SH-SY5Y (cell line): ENCODE results near the gene TANC1.

Experiments used
- GATA2 ChIP-seq: IDR thresholded peaks from 2 replicates; pipeline ENCODE4 v1.6.1; 2011; ENCODE audit warnings: mild to moderate bottlenecking, low read depth, low read length
- GATA3 ChIP-seq: IDR thresholded peaks from 2 replicates; pipeline ENCODE4 v1.6.1; 2011; ENCODE audit warnings: low read depth, mild to moderate bottlenecking, low read length, moderate library complexity

TANC1 gene

GRCh38 chr2:159065313-159065712, 96.9 kb downstream of the TANC1 start:
- no peak for TF ChIP-seq GATA3
- TF ChIP-seq GATA2 = no peak

GRCh38 chr2:159065891-159066290, 97.5 kb downstream of the TANC1 start:
- no peak for TF ChIP-seq GATA3
- TF ChIP-seq GATA2 = no peak

- TF ChIP-seq GATA2 (no peak), GATA3 (no peak)
Measured at GRCh38 chr2:159066541-159067156, 98.2 kb downstream of the TANC1 start.

GRCh38 chr2:159067971-159068370, 99.5 kb downstream of the TANC1 start:
- TF ChIP-seq GATA2 (no peak), GATA3 (no peak)

- TF ChIP-seq GATA2 (no peak), GATA3 (no peak)
Measured at GRCh38 chr2:159069229-159069628, 100.8 kb downstream of the TANC1 start.

GRCh38 chr2:159070235-159070634, 101.8 kb downstream of the TANC1 start:
- TF ChIP-seq GATA3 (no peak), GATA2 (no peak)

- TF ChIP-seq GATA3 = no peak
- no peak for TF ChIP-seq GATA2
Measured at GRCh38 chr2:159071190-159071915, 102.9 kb downstream of the TANC1 start.

- TF ChIP-seq GATA3 (no peak), GATA2 (no peak)
Measured at GRCh38 chr2:159072795-159073194, 104.4 kb downstream of the TANC1 start.

GRCh38 chr2:159073256-159073655, 104.8 kb downstream of the TANC1 start:
- TF ChIP-seq GATA2 (no peak), GATA3 (no peak)

- no peak for TF ChIP-seq GATA2
- TF ChIP-seq GATA3 = no peak
Measured at GRCh38 chr2:159074605-159075004, 106.2 kb downstream of the TANC1 start.

GRCh38 chr2:159075727-159076126, 107.3 kb downstream of the TANC1 start:
- TF ChIP-seq GATA2 (no peak), GATA3 (no peak)

- no peak for TF ChIP-seq GATA2
Measured at GRCh38 chr2:159076241-159076640, 107.8 kb downstream of the TANC1 start.

- TF ChIP-seq GATA2 = no peak
- TF ChIP-seq GATA3 = no peak
Measured at GRCh38 chr2:159077869-159078268, 109.4 kb downstream of the TANC1 start.

GRCh38 chr2:159078443-159078842, 110.0 kb downstream of the TANC1 start:
- TF ChIP-seq GATA3 (no peak), GATA2 (no peak; the same call in 1 of the 2 replicates)

- no peak for TF ChIP-seq GATA2
- no peak for TF ChIP-seq GATA3
Measured at GRCh38 chr2:159080641-159081040, 112.2 kb downstream of the TANC1 start.
